Nucleus accumbens (tissue), 56 donors: ENCODE data around the gene SLC12A7.
A peak's percentile ranks its signal among the peaks of the same experiment; 100 is the strongest.
"Not testable (repeated sequence)": the region's sequence is repeated elsewhere in the genome, so short reads cannot be mapped to it uniquely, and the experiment has no call there.

Experiments
- DNase-seq, 56 donors: peaks; one replicate each; lab custom pipeline; 2025; lab: John Stamatoyannopoulos, UW

The SLC12A7 gene

DNA sequence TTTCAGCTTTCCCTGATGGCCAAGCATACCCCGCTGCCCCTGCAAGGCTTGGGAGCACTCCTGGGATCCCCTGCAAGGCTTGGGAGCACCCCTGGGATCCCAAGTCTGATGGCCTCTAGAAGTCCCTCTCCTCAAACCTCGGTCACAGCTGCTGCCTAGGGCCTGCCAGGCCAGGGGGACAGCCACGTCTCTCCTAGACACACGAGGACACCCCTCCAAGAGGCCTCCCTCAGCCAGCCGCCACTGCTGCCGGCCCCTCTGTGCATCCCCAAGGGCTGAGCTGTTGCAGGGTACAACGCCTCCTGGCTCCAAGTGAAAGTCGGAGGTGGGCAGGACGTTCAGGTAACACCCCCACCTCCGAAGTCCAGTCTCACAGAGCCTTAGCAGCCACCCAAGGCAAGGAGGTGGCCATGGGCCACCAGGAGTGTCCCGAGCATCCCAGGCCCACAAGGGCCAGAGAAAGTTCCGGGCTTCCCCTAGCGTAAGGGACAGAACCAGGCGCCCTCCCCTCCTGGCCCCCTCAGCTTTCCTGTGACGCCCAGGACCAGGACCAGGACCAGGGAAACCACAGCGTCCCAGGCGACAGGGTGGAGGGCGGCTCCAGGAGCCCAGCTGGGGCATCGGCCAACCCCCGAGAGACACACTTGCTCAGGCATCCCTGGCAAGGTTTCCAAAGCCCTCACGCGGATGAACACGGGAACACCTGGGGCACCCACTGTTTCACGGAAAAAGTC is 17.3 kb upstream of the SLC12A7 start:
- DNase-seq: no peak

DNA sequence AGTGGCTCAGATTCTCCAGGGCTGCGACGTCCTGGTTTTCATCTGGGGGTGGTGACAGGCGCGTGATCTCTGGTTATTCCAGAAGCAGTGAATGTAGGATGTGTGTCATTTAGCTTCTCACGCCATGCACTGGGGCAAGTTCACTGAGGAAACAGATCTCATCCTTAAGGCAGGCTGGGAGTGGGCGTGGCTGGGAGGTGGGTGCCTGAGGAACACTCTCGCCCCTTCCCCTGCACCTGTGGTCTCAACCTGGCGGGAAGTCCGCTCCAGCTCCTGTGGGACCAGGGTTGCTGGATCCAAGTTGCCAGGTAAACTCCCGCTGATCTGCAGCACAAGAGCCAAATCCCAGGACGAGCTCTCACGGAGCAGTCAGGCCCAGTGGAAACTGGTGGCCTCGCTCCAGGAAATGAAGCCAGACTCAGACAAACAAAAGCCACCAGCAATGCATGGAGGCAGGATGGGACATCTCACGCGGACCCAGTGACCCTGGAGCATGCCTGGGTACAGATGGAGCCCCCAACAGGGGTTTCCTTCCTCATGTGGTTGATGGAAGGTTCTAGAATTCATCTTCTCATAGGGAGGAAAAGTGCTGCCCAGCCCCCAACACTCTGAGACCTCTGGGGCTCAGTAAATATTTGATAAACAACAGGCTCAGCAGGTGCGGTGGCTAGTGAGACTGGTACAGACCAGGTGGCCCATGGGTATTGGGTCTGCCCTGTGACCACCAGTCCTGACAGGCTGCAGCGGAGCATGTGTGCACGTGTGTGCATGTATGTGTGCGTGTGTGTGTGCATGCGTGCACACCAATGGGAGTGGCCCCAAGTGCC is 16.3 kb upstream of the SLC12A7 start:
- no peak for DNase-seq

DNA sequence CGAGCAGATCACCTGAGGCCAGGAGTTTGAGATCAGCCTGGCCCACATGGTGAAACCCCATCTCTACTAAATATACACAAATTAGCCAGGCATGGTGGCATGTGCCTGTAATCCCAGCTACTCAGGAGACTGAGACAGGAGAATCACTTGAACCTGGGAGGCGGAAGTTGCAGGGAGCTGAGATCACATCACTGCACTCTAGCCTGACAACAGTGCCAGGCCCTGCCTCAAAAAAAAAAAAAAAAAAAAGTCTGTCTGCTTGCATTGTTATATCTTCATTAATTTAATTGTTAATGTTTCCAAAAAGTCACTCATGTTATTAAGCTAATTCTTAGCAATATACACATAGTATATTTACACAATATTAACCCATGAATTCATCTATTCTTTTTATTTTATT is 13.8 kb upstream of the SLC12A7 start:
- not testable (repeated sequence) for DNase-seq

DNA sequence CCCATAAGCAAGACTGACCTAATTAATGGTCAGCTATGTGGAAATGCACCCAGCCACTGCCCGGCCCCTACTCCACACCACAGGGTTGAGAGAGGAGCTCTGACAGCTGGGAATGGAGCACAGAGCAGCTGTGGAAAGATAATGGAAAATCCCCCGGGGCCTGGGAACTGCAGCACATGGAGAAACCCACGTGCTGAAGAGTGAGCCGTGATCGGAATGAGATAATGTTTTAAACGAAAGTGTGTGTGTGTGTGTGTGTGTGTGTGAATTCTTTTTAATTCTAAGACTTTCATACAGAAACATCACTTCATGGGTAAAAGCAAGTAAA is 13.1 kb upstream of the SLC12A7 start:
- DNase-seq: peak in 3 of 56 donors; percentile 6 to 16 (median 11)

DNA sequence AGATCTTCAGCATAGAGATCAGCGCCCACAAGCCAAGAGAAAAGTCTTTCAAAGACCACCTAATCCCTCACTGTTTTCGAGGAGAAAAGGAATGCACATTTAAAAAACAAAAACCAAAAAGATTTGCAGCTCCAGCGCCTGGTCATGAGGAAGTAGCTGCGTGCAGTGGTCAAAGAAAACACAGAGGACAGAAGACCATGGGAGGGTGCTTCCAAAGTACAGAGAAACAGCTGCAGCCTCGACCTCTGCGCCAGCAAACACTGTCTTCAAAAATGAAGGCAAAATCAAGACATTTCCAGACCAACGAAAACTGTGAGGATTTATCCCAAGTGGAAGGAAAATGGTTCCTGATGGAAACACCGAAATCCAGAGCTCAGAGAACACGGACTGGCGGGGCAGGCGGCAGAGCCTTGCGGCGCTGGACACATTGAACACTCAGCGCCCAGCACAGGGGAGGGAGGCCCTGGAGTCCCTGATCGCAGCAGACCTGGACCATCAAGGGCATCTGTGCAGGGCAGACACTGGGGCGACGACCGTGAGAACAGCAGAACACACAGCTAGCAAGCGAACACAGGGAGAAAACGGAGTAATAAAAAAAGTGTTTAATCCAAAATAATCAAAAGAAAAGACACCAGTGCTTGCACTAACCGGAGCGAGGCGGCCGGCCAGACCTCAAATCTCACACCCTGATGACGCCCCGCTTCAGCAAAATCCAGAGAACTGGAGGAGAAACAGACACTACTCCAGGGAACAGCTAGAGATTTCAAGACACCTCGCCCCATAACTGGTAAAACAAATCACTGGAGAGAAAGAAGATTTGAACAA is 12.6 kb upstream of the SLC12A7 start:
- DNase-seq: no peak

DNA sequence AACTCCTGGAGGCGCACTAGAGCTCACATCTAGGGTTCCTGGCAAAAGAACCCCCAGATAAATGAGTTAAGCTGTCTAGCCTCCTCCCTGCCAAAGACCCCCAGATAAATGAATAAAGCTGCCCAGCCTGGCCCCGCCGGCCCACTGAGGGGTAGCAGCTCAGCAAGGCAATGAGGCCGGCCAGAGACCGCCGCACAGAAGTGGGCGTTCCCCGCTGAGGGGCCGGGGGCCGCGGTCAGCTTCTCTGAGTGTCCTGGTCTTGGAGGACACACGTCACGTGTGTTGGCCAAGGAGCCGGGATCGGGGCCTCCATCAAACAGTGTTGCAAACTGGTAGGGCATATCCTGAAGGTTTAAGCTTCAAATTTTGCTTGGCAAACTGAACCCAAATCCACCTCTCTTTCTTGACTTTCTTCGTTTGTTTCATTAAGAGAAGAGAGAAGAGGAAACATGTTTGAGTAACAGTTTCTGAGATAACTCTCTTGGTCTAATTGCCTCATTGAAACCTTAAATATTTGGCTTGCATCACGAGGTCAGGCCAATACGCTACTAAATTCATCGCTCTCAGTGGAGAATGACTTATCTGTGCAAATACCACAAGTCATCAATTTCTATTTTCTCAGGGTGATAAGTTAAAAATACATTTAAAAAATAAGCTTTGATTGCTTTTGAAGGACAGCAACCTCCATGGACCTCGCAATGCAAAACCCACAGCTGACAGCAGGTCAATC is 11.7 kb upstream of the SLC12A7 start:
- no peak for DNase-seq

DNA sequence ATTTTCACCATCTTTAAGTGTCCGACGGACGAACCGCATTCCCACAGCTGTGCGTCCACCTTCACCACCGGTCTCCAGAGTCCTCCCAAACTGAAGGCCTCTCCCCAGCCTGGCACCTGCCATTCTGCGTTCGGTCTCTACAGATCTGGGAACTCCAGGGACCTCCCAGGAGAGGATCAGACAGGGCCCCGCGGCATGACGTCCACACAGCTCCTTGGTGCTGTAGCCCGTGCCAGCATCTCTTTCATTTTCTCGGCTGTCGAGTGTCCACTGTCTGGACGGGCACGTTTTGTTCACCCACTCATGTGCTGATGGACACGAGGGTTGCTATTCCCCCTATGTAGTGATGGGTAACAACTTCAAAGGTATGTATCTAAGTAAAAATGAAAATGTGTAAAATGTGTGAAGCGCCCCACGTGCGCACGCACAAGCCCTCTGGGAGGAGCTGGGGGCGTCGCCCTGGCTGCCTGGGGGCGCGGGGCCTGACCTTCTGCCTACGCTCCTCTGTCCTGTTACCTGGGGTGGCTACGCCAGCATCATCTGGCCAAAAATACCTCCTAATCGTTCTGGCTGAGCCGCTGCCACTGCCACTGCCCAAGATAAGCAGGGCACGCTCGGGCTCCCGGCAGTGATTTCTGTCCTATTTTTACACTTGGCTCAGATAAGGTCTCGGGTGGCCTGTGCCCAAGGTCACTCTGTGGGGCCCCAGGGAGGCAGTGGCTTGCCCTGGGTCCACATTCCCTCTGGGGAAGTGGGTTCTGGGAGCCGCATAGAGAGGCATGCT is 10.8 kb upstream of the SLC12A7 start:
- DNase-seq: no peak

DNA sequence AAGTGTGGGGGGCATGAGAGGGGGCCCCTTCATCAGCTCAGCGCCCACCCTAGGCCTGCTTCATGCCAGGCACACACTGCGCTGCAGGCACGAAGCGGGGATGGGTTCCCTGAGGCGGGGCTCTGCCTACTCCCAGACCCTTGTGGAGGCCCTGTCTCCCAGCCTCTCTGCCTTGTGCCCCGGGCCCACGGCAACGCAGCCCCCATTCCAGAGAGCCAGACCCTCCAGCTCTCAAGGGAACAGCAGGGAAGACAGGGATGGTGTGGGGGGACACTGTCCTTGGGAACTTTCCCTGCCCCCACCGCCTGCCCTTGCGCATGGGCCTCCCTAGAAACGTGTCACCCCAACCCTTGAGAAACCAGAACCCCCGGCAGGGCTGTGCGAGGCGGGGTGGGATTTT is 10.0 kb upstream of the SLC12A7 start:
- DNase-seq: no peak

DNA sequence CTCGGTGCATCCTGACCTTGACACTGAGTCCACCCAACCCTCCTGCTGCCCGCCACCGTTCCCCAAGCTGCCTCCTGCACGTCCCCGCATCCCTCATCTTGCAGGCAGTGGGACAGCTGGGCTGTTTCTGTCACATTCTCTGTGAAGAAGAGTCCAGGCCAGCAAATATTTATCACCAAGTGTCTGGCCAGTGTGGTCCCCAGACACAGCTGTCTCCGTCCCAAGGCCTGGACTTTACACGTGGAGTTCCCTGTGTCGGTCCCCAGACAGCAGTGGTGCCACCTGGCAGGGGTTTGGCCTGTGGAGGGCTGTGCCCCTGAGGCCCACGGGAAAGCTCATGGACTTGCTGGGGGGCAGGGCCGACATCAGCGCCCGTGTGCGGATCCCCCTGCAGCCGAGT is 9.2 kb upstream of the SLC12A7 start:
- DNase-seq: no peak

DNA sequence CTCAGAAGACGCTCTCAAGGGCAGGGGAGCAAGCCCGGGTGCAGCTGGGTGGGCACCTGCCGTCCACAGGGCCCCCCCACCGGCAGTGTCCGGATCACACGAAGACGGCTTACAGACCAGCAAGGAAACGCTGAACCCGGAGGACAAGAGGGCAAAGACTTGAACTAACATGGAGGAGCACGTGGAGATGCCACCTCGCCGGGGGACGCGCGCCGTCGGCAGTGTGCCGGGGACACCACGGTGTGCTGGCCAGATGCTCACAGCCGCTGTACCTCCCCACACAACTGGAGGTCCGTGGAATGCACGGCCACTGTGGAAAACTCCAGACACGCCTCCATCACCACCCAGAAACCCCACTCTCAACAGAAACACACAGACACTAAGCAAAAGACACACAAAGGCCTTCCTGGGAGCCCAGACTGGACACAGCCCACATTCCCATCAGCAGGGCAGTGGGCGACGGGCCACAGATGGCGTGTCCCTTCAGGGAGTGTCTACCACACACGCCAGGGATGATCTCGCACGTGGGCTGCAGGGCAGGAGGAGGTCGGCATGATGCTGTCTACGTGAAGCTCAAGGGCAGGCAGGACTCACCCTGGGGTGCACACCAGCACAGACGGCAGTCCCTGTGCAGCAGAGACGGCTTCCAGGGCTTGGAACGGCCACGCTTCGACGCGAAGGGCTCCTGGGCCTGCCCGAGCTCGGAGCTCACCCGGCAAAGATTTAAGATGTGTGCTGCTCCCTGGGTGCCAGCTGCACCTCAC is 8.6 kb upstream of the SLC12A7 start:
- DNase-seq: no peak

DNA sequence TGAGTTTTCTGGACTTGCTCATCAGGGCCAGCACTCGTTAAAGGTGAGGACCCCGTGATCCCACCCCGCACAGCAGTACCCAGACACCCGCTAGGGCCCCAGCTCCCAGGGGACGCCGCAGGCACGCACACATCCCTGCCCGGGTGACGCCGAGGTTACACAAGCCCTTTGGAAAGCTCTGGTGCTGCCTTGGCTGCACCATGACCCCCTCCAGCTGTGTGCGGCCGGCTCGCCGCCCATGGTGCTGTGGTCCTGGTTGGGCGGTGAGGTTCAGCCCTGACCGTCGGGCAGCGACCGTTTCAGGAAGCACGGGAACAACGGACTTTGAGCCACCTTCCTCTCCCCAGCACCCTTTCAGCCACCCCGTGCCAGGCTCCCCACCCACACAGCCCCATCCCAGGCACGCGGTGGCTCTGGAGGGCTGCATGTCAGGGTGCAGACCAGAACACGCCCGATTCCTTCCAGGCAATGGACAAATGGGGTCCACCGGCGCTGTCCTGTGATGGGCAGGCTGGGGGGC is 7.5 kb upstream of the SLC12A7 start:
- DNase-seq: no peak

DNA sequence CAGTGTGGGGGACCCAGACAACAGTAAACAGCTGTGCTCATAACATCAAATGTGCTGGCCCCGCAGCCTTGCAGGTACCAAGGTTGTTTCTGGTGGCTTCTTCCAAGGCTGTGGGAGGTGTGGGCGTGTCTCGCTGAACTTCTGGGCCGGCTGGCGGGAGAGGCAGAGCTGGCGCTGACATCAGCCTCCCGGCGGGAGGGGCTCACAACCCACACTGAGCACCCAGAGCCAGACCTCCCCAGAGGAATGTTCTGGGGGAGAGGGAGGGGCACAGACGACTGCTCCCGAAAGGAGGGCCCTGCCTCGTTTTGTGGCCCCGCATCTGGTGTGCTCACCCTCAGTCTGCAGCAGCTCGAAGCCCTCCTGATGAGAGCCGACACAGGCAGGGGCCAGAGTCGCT is 6.9 kb upstream of the SLC12A7 start:
- peak in 4 of 56 donors; percentile 14 to 51 (median 25) for DNase-seq

DNA sequence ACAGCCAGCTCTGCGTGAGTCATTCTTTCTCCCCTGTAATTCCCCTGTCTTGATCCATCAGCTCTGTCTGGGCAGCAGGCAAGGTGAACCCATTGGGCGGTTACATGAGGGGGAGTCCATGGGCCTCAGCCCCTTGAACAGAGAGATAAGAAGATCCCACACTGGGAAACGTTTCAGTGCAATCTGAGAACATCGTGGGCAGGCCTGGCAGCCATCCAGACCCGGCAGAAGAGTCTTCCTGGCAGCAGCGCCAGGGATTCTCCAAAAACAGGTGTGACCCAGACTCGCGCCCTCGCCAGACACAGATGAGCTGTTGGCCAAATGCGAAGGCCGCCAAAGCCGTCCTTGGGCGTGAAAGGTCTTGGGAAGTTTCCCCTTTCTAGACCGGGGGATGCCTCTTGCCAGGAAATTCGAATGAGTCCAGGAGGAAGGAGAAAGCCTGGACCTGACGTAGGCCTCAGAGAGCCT is 6.4 kb upstream of the SLC12A7 start:
- DNase-seq: peak in 17 of 56 donors; percentile 17 to 75 (median 46)

DNA sequence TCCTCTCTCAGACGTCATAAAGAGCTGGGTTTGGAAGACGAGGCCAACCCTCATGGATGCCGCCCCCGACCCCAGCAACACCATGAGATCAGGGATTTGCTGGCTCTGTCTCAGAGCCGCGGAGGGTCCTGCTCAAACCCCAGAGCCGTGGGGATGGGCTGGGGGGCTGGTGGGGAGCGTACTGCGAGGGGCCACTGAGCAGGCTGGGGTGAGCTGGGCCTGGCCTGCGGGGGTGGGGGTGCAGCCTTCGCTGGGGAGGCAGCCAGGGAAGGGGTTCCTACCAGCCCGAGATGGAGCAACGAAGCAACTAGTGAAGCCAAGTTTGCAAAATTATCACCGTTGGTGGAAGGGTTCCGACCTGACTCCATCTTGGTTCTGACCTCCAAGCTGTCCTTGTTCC is 5.1 kb upstream of the SLC12A7 start:
- no peak for DNase-seq

DNA sequence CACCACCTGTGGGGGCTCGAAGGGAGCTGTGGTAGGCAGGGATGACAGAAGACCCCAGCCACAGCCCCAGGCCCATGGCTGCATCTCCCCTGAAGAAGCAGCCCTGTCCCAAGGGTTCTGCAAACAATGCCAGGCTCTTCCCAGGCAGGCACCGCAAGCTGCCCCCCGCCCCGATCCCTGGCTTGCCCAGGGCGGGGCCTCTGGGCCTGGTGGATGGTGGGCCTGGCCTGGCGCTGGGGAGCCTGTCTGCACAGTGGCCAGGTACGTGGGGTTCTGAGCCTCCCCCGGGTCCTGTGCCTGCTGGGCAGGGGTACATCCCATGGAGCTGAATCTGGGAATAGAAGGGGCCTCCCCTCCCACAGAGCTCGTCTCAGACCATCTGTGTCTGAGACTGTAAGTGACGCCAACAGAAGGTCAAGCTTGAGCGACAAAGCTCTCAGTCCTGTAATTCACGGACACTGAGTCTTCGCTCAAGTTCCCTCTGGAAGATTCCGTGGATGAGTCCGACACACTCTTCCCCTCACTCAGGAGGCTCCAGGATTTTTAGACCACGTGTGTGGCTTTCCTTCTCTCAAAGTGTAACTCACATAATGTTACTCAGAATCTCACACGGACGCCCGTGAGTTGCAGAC is 4.4 kb upstream of the SLC12A7 start:
- no peak for DNase-seq

DNA sequence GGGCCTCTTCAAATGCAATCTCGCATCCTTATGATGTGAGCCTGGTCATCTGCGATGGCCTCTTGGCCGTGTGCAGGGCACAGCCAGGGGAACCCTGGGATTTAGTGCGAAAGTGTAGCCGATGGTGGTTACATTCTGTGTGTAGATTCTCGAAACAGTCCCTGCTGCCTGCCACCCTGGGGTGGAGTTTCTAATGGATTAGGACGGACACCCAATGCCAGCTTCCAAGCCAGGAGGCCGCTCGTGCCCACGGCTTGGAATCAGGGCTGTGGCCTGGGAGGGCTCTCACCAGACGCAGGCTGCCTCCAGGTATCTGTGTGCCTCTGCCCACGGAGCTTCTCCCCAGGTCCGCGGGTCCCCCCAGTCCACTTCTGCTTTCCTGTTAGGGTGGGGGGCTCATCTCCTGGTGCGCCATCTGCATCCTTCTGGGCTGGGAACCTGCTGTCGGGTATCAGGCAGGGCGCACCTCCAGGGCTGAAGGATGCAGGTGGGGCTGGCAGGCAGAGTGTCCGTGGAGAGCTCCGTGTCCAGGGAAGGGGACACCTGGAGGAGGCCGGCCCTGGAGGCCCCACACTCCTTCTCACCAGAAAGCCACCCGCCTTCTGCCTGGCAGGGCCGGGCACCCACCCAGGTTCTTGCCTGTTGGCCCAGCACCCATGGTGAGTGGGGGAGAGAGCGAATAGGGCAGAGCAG is 3.4 kb upstream of the SLC12A7 start:
- no peak for DNase-seq

DNA sequence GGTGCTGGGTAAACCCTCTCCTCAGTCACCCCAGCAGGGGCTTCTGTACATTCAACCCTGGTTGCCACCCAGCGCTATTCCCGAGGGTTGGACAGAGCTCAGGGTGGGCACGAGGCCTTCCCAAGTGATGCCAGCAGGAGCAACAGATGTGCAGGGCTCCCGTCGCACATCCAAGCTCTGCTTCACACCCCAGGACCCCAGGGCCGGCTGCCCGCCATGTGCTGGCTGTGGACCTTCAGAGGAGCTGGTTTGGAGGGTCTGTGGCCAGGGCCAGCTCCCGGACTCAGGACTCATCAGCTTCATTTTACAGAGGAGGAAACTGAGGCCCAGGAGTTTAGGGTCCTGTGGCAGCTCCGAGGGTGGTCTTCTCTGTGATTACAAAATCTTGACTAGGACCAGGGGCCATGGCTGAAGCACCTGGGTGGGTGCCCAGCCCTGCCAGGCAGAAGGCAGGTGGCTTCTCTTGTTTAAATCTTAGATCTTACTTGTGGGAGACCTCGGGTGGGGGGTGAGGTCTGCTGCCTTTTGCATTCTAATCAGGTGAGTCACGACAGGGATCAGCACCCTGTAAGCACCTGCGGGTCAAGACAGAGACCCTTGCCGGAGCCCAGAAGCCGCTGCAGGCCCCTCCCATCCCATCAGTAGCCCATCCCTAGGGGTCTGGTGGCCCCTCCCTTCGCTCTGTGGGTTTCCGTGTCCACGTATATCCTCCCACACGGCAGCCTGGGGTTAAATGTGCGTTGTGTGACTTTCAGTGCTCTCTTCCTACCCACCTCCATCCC is 2.1 kb upstream of the SLC12A7 start:
- no peak for DNase-seq
